ENCODE data around the gene FRMPD4. TPM values are rescaled to one million over a fixed set of nuclear protein-coding genes. Genes with fewer than 3 reads are reported as not detected.

Gene FRMPD4
- total and polyA plus RNA-seq, 2 donors from 2014 or later: not detected

DNA sequence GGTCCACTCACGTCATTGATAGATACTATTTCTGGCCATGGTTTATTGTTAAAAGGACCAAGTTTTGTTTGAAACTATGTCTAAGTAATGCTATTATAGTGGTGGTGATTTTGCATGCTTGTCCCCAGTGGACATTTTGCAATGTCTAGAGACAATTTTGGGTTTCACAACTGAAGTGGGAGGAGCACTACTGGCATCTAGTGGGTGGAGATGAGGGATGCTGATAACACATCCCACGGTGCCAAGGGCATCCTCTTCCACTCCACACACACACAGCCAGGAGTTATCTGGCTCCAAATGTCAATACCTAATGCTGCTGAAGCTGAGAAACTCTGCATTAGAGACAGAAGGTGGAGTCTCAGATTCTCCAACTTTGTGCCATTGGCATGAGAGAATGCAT lies 131.2 kb downstream of the FRMPD4 start:
- Histone ChIP-seq H3K36me3 (ENCODE audit: control insufficient read depth in 2 of 3, insufficient read depth in 3 of 3, low read length in 3 of 3) (no peaks in the 10 kb centered on the region), H3K27ac (ENCODE audit: low read depth in 2 of 2, low read length in 2 of 2) (no peak overlapping the region), H3K4me1 (ENCODE audit: control insufficient read depth in 2 of 3, insufficient read depth in 2 of 3, low read depth in 1 of 3, low read length in 3 of 3) (no peaks in the 10 kb centered on the region), H3K27me3 (ENCODE audit: control insufficient read depth, insufficient read depth, low read length) (no peaks in the 10 kb centered on the region), H3K9ac (ENCODE audit: low read length in 3 of 3) (no peak overlapping the region), H3K4me3 (ENCODE audit: low read length in 3 of 3) (no peak overlapping the region), H3K9me3 (ENCODE audit: control insufficient read depth in 2 of 3, insufficient read depth in 1 of 3, low read length in 3 of 3) (no peaks in the 10 kb centered on the region)
- intact Hi-C loops (cut with DNase I): no loop called here
- no peak for FAIRE-seq
- TF ChIP-seq, protein P1, sequence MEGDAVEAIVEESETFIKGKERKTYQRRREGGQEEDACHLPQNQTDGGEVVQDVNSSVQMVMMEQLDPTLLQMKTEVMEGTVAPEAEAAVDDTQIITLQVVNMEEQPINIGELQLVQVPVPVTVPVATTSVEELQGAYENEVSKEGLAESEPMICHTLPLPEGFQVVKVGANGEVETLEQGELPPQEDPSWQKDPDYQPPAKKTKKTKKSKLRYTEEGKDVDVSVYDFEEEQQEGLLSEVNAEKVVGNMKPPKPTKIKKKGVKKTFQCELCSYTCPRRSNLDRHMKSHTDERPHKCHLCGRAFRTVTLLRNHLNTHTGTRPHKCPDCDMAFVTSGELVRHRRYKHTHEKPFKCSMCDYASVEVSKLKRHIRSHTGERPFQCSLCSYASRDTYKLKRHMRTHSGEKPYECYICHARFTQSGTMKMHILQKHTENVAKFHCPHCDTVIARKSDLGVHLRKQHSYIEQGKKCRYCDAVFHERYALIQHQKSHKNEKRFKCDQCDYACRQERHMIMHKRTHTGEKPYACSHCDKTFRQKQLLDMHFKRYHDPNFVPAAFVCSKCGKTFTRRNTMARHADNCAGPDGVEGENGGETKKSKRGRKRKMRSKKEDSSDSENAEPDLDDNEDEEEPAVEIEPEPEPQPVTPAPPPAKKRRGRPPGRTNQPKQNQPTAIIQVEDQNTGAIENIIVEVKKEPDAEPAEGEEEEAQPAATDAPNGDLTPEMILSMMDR (IDR thresholded peaks at IDR 0.05; ENCODE audit: borderline replicate concordance, extremely low read depth, insufficient read depth): no peak
- DNase-seq: no peak

DNA sequence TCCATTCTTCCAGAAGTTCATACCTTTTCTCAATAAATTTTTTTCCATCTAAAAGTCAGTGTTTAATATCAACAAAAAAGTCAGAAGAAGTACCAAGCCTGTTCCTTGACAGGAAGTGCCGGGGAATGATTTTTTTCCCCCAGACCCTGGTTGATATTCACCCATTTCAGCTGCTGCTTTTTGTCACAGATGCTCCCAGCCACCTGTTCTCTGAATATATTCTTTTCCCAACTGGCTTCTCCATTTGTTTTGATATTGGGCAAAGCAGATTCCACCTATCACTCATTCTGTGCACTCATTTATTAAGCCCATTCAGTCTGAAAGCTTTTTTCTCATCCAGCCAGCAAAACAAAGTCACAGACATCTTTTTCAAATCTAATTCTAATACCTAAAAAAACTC lies 139.9 kb downstream of the FRMPD4 start:
- H3K36me3 ChIP-seq (ENCODE audit: control insufficient read depth in 2 of 3, insufficient read depth in 3 of 3, low read length in 3 of 3): no peaks in the 10 kb centered on the region
- H3K27me3 ChIP-seq (ENCODE audit: control insufficient read depth, insufficient read depth, low read length): no peaks in the 10 kb centered on the region
- H3K4me3 ChIP-seq (ENCODE audit: low read length in 3 of 3): no peak overlapping the region
- intact Hi-C loops (cut with DNase I): no loop called here
- H3K4me1 ChIP-seq (ENCODE audit: control insufficient read depth in 2 of 3, insufficient read depth in 2 of 3, low read depth in 1 of 3, low read length in 3 of 3): no peaks in the 10 kb centered on the region
- no peaks in the 10 kb centered on the region for H3K9me3 ChIP-seq (ENCODE audit: control insufficient read depth in 2 of 3, insufficient read depth in 1 of 3, low read length in 3 of 3)
- no peak for FAIRE-seq
- TF ChIP-seq, protein P1 (IDR thresholded peaks at IDR 0.05; ENCODE audit: borderline replicate concordance, extremely low read depth, insufficient read depth): no peak
- no peak overlapping the region for H3K9ac ChIP-seq (ENCODE audit: low read length in 3 of 3)
- no peak for DNase-seq
- H3K27ac ChIP-seq (ENCODE audit: low read depth in 2 of 2, low read length in 2 of 2): no peak overlapping the region

DNA sequence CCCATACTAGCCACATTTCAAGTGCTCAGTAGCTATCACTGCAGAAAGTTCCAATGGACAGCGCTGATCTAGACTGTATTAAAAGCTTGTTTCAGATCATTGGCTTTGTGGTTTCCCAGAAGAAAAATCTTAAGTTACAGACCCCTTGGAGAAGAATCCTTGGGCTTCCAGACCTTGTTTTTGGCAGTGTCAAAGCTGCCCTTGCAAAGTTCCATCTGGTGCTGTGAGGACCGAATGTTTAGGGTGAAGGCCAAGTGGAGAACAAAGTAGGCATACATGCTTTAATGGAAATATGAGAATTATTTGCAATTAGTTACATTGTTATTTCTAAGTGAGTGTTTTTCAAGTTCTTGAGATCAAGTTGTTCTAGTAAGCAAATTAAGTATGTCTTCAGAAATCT lies 144.7 kb downstream of the FRMPD4 start:
- intact Hi-C loops (cut with DNase I): no loop called here
- TF ChIP-seq, protein P1 (IDR thresholded peaks at IDR 0.05; ENCODE audit: borderline replicate concordance, extremely low read depth, insufficient read depth): no peak
- DNase-seq (peak in 1 of 5 donors; percentile 16), FAIRE-seq (no peak)
- Histone ChIP-seq H3K4me3 (ENCODE audit: low read length in 3 of 3) (no peak overlapping the region), H3K36me3 (ENCODE audit: control insufficient read depth in 2 of 3, insufficient read depth in 3 of 3, low read length in 3 of 3) (no peaks in the 10 kb centered on the region), H3K27me3 (ENCODE audit: control insufficient read depth, insufficient read depth, low read length) (no peaks in the 10 kb centered on the region), H3K4me1 (ENCODE audit: control insufficient read depth in 2 of 3, insufficient read depth in 2 of 3, low read depth in 1 of 3, low read length in 3 of 3) (no peaks in the 10 kb centered on the region), H3K9me3 (ENCODE audit: control insufficient read depth in 2 of 3, insufficient read depth in 1 of 3, low read length in 3 of 3) (no peaks in the 10 kb centered on the region), H3K9ac (ENCODE audit: low read length in 3 of 3) (no peak overlapping the region), H3K27ac (ENCODE audit: low read depth in 2 of 2, low read length in 2 of 2) (no peak overlapping the region)
